Measurements from ENCODE around the gene REL. TPM values are rescaled to one million over a fixed set of nuclear protein-coding genes. Genes with fewer than 3 reads are reported as not detected.
A peak's percentile ranks its signal among the peaks of the same experiment; 100 is the strongest.

The REL gene
- polyA plus RNA-seq (2012; ENCODE audit: insufficient read length, low read depth) = 0.23 TPM

DNA sequence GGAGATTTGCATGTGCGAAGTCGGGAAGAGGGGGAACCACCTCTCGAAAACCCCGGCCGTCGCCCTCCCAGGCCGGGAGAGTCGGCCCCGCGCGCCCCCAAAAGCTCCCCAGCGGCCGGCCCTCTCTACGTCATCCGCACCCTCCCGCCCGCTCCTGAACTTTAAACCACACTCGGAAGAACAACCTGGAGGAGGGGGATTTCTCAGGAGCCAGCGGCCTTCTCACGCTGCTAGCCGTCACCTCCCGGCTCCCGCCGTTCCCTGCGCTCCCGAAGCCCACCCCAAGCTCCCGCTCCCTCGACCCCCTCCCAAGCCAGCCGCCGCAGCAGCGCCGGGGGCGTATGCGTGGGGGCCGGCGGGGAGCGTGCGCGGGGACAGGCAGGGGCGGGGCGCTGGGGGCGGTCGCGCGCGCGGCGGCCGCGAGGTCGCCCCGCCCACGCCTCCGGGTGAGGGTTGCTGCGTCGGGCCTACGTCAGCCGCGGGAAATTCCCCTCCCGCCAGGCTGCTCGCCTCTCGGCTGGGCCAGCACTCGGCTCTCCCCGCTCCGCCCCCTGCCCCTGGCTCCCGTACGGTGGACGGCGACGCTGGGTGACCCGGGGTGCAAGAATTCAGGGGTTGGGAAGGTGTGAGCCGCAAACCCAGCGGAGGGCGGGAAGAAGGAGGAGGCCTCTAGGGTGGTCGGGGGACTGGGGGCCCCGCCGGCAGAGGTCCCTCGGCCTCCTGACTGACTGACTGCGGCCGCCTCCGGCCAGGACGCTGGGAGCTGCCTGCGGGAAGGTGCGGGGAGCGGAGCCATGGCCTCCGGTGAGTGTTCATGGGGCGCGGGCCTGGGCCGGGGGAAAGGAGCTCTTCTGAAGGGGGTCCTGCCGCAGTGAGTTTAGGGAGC, at the start of gene REL:
Gene REL, plus strand, starts transcription at position 528 of the 886 bp plus-strand sequence. Its CDS starts 267 bp downstream, at position 795.
- peak; percentile 25 for TF ChIP-seq FOXP2 (optimal IDR thresholded peaks at IDR 0.05; ENCODE audit: borderline replicate concordance, extremely low read depth, extremely low read length, insufficient read depth)
- no peak for TF ChIP-seq REST (IDR thresholded peaks at IDR 0.05; ENCODE audit: insufficient read depth in 1 of 2, low read depth in 2 of 2, low read length in 2 of 2)
- peak; percentile 68; the same call in 1 of the 2 replicates for TF ChIP-seq TAF1 (IDR thresholded peaks at IDR 0.05; ENCODE audit: borderline replicate concordance, insufficient read depth, low read length)
- peak; percentile 42; the same call in 1 of the 2 replicates for TF ChIP-seq SIN3A (IDR thresholded peaks at IDR 0.05; ENCODE audit: borderline replicate concordance, insufficient read depth, low read length)
- TF ChIP-seq POLR2AphosphoS5 (IDR thresholded peaks at IDR 0.05; ENCODE audit: low read depth, low read length) = peak; percentile 73; the same call in 1 of the 2 replicates

DNA sequence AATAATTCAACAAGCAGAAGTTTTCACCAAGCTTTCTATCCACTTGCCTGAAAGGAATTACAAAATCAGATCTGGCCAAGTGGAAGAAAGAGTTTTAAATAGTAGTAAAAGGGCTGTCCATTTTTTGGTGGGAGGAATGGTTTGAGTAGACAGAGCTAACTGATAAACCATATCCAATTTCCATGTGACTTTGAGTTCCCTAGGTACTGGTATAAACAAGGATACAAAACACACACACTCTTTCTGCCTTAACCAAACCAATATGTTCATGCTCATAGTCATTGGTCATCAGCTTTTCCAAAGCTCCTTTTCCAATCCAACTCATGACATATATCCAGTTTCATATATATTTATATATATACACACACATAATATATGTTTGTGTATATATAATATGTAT, 49.5 kb upstream of the REL start:
- TF ChIP-seq FOXP2 (optimal IDR thresholded peaks at IDR 0.05; ENCODE audit: borderline replicate concordance, extremely low read depth, extremely low read length, insufficient read depth) (no peak), SIN3A (IDR thresholded peaks at IDR 0.05; ENCODE audit: borderline replicate concordance, insufficient read depth, low read length) (no peak), POLR2AphosphoS5 (IDR thresholded peaks at IDR 0.05; ENCODE audit: low read depth, low read length) (no peak)

- TF ChIP-seq REST (IDR thresholded peaks at IDR 0.05; ENCODE audit: insufficient read depth in 1 of 2, low read depth in 2 of 2, low read length in 2 of 2) (no peak), POLR2AphosphoS5 (IDR thresholded peaks at IDR 0.05; ENCODE audit: low read depth, low read length) (no peak), FOXP2 (optimal IDR thresholded peaks at IDR 0.05; ENCODE audit: borderline replicate concordance, extremely low read depth, extremely low read length, insufficient read depth) (no peak), TAF1 (IDR thresholded peaks at IDR 0.05; ENCODE audit: borderline replicate concordance, insufficient read depth, low read length) (no peak), SIN3A (IDR thresholded peaks at IDR 0.05; ENCODE audit: borderline replicate concordance, insufficient read depth, low read length) (no peak)
Measured at GRCh38 chr2:60832621-60833020, 48.8 kb upstream of the REL start.

DNA sequence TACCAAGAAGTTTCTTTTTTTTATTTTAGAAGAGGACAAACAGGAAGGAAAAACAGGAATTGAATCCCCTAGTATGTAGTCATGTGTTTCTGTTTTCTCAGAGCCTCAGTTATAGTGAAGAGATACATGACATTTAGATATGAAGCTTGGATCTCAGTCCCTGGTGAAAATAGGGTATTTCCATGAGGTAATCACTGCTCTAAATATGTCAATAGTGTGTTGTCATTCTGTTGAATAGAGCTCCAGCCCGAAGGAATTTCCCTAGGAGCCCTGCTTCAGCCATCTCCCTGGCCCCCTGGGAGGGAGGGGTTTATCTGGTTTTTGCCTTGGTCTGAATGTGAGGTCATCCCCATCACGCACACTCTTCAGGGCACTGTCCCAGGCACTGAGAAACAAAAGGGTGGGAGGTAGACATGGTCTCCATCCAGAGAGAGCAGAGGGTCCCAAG, 47.1 kb upstream of the REL start:
- TF ChIP-seq POLR2AphosphoS5 (IDR thresholded peaks at IDR 0.05; ENCODE audit: low read depth, low read length) = no peak
- TF ChIP-seq TAF1 (IDR thresholded peaks at IDR 0.05; ENCODE audit: borderline replicate concordance, insufficient read depth, low read length) = no peak
- no peak for TF ChIP-seq SIN3A (IDR thresholded peaks at IDR 0.05; ENCODE audit: borderline replicate concordance, insufficient read depth, low read length)

DNA sequence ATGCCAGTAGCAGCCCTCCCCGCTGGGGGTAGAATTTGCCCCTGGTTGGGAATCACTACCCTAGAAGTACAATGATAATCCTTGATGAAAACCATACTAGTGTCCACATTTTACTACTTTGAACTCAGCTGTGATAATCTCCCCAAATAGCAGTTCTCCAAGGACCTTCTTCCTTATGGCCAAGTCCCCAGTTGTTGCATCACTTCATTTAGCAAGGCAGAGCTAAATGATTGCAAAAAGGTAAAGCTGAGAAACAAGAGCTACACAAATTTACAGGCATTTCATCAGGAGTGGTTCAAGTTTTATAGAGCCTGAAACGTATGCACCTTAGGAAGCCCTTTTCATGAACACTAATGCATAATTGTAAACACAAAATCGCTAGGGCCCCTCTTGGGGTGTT, 44.9 kb upstream of the REL start:
- TF ChIP-seq POLR2AphosphoS5 (IDR thresholded peaks at IDR 0.05; ENCODE audit: low read depth, low read length) (no peak), REST (IDR thresholded peaks at IDR 0.05; ENCODE audit: insufficient read depth in 1 of 2, low read depth in 2 of 2, low read length in 2 of 2) (no peak), SIN3A (IDR thresholded peaks at IDR 0.05; ENCODE audit: borderline replicate concordance, insufficient read depth, low read length) (no peak), FOXP2 (optimal IDR thresholded peaks at IDR 0.05; ENCODE audit: borderline replicate concordance, extremely low read depth, extremely low read length, insufficient read depth) (no peak), TAF1 (IDR thresholded peaks at IDR 0.05; ENCODE audit: borderline replicate concordance, insufficient read depth, low read length) (no peak)

- TF ChIP-seq TAF1 (IDR thresholded peaks at IDR 0.05; ENCODE audit: borderline replicate concordance, insufficient read depth, low read length) (no peak), REST (IDR thresholded peaks at IDR 0.05; ENCODE audit: insufficient read depth in 1 of 2, low read depth in 2 of 2, low read length in 2 of 2) (no peak), FOXP2 (optimal IDR thresholded peaks at IDR 0.05; ENCODE audit: borderline replicate concordance, extremely low read depth, extremely low read length, insufficient read depth) (no peak), SIN3A (IDR thresholded peaks at IDR 0.05; ENCODE audit: borderline replicate concordance, insufficient read depth, low read length) (no peak), POLR2AphosphoS5 (IDR thresholded peaks at IDR 0.05; ENCODE audit: low read depth, low read length) (no peak)
Measured at GRCh38 chr2:60837123-60837522, 44.3 kb upstream of the REL start.
